Endothelial cell of umbilical vein (primary cell): ENCODE data around the gene ZNF775. TPM values are rescaled to one million over a fixed set of nuclear protein-coding genes. Genes with fewer than 3 reads are reported as not detected.

ENCODE experiments used
- BruUV-seq: library from RNA; stranded (reverse); fragments of 400-500 nt; replicated peaks from 2 replicates; lab custom pipeline; 2021; lab: Mats Ljungman, UMichigan
- CTCF ChIA-PET: fragments of 300-600, 350-600 bp; sonication (Branson Sonifier 250); formaldehyde crosslinking; loops from one replicate; lab custom pipeline; 2021; ENCODE audit warnings: antibody characterized with exemption, inconsistent platforms; lab: Charles Lee
- POLR2A ChIA-PET: fragments of 300-600, 350-600 bp; sonication (Branson Sonifier 250); formaldehyde crosslinking; loops from one replicate; lab custom pipeline; 2021; ENCODE audit warnings: antibody characterized with exemption, inconsistent platforms; lab: Charles Lee
- DNase-seq: peaks from one replicate; pipeline ENCODE4 v3.0.0-alpha.2; 2011; ENCODE audit warnings: low read depth, low spot score
- FAIRE-seq: peaks from 2 replicates; lab custom pipeline; 2011; peaks lifted over from hg19 to GRCh38; lab: Jason Lieb, UNC
- H2AFZ ChIP-seq: 2 replicates; pipeline ENCODE4 v1.6.0; 2012; ENCODE audit warnings: low read depth, low read length, control low read depth, inconsistent platforms
- H3K27ac ChIP-seq: 2 replicates; pipeline ENCODE4 v1.5.1; 2011; ENCODE audit warnings: low read depth, mild to moderate bottlenecking, control low read depth, low read length, moderate library complexity; ENCODE audit not compliant: insufficient read depth
- H3K27me3 ChIP-seq, 2 experiments: 2 replicates each; pipeline versions ENCODE4 v1.6.0 to v1.6.1; 2011; ENCODE audit warnings: low read length in 2 of 2, mixed read lengths in 1 of 2; ENCODE audit not compliant: control insufficient read depth in 2 of 2, insufficient read depth in 2 of 2
- H3K36me3 ChIP-seq, 2 experiments: 2 replicates in 1 of 2; 3 replicates in 1 of 2; pipeline ENCODE4 v1.5.1; 2011; ENCODE audit warnings: low read length in 2 of 2, mild to moderate bottlenecking in 1 of 2, moderate library complexity in 1 of 2; ENCODE audit not compliant: control insufficient read depth in 2 of 2, insufficient read depth in 2 of 2; ENCODE audit errors: extremely low read depth in 1 of 2
- H3K4me1 ChIP-seq: 3 replicates; pipeline ENCODE4 v1.5.1; 2011; ENCODE audit warnings: mild to moderate bottlenecking, low read length; ENCODE audit not compliant: control insufficient read depth, insufficient read depth; ENCODE audit errors: extremely low read depth
- H3K4me2 ChIP-seq: 2 replicates; pipeline ENCODE4 v1.6.1; 2011; ENCODE audit warnings: low read length, control low read depth, mixed read lengths; ENCODE audit not compliant: insufficient read depth
- H3K4me3 ChIP-seq, 3 experiments: fragments of 200-600 bp in 1 of 3; sonication (generic), shearing (Covaris generic) in 1 of 3; replicated peaks in 1 of 3; 2 replicates each; pipeline ENCODE4 v1.5.1; 2011 to 2016; ENCODE audit warnings: control low read depth in 3 of 3, low read length in 3 of 3, mild to moderate bottlenecking in 2 of 3, inconsistent platforms in 1 of 3, low read depth in 1 of 3, moderate library complexity in 1 of 3; ENCODE audit not compliant: insufficient read depth in 1 of 3
- H3K79me2 ChIP-seq: 2 replicates; pipeline ENCODE4 v1.6.0; 2012; ENCODE audit warnings: low read length, inconsistent platforms; ENCODE audit not compliant: control insufficient read depth, insufficient read depth
- H3K9ac ChIP-seq: replicated peaks from 2 replicates; pipeline ENCODE3; 2011; ENCODE audit warnings: low read length, control low read depth; ENCODE audit not compliant: insufficient read depth; ENCODE audit errors: extremely low read depth
- H3K9me1 ChIP-seq: replicated peaks from 3 replicates; pipeline ENCODE4 v1.6.0; 2011; ENCODE audit warnings: mild to moderate bottlenecking, low read length; ENCODE audit not compliant: control insufficient read depth, insufficient read depth; ENCODE audit errors: extremely low read depth
- H3K9me3 ChIP-seq: replicated peaks from 2 replicates; pipeline ENCODE4 v1.5.1; 2012; ENCODE audit warnings: low read length, inconsistent platforms; ENCODE audit not compliant: control insufficient read depth, insufficient read depth
- H4K20me1 ChIP-seq: replicated peaks from 2 replicates; pipeline ENCODE3; 2011; ENCODE audit warnings: mild to moderate bottlenecking, low read length; ENCODE audit not compliant: control insufficient read depth, insufficient read depth; ENCODE audit errors: extremely low read depth
- CTCF ChIP-seq, 2 donors: IDR thresholded peaks; 1 replicate in 1 of 2; 2 replicates in 1 of 2; pipeline ENCODE4 v1.5.1; 2011; ENCODE audit warnings: low read length in 2 of 2, mild to moderate bottlenecking in 2 of 2, moderate library complexity in 2 of 2, control low read depth in 1 of 2, inconsistent platforms in 1 of 2, low read depth in 1 of 2; ENCODE audit not compliant: insufficient read depth in 1 of 2; ENCODE audit errors: extremely low read depth in 1 of 2
- EZH2 ChIP-seq: IDR thresholded peaks from 2 replicates; pipeline ENCODE4 v1.6.1; 2012; ENCODE audit warnings: borderline replicate concordance, low read depth, mild to moderate bottlenecking, moderate library complexity, low read length, inconsistent platforms; ENCODE audit not compliant: severe bottlenecking
- FOS ChIP-seq: IDR thresholded peaks from 2 replicates; pipeline ENCODE4 v1.6.1; 2011; ENCODE audit warnings: mild to moderate bottlenecking, low read length, moderate library complexity, borderline replicate concordance; ENCODE audit not compliant: insufficient read depth
- GATA2 ChIP-seq: IDR thresholded peaks from 2 replicates; pipeline ENCODE4 v1.7.0; 2011; ENCODE audit warnings: low read depth, mild to moderate bottlenecking, moderate library complexity, mixed read lengths, low read length; ENCODE audit not compliant: insufficient read length, insufficient read depth
- JUN ChIP-seq: IDR thresholded peaks from 2 replicates; pipeline ENCODE4 v1.6.1; 2011; ENCODE audit warnings: borderline replicate concordance, low read depth; ENCODE audit not compliant: insufficient read length, insufficient read depth
- MAX ChIP-seq: IDR thresholded peaks from 2 replicates; pipeline ENCODE4 v1.6.1; 2011; ENCODE audit not compliant: insufficient read depth, insufficient read length
- MYC ChIP-seq: IDR thresholded peaks from one replicate; pipeline ENCODE4 v1.6.1; 2011; ENCODE audit warnings: mild to moderate bottlenecking, low read depth, low read length
- POLR2A ChIP-seq: IDR thresholded peaks from 2 replicates; pipeline ENCODE4 v1.6.1; 2012; ENCODE audit warnings: low read depth, mild to moderate bottlenecking, control low read depth, low read length
- POLR2AphosphoS5 ChIP-seq: IDR thresholded peaks from 2 replicates; pipeline ENCODE4 v1.6.1; 2012; ENCODE audit warnings: low read depth, mild to moderate bottlenecking, control low read depth, low read length, moderate library complexity; ENCODE audit not compliant: insufficient read depth
- dilution Hi-C: fragments of 300-500 bp; cut with MboI; formaldehyde crosslinking; loops from one replicate; pipeline ENCODE4 v1.15.0; 2019; ENCODE audit warnings: low sequenced_read_pairs; ENCODE audit not compliant: extremely low pct_ligation_motif_present
- intact Hi-C: fragments of 100-400 bp; cut with micrococcal nuclease; formaldehyde crosslinking; loops from one replicate; pipeline ENCODE4 v1.10.0; 2022
- polyA plus RNA-seq, 4 experiments: library from polyadenylated mRNA; depleted of rRNA in 3 of 4; stranded (reverse) in 3 of 4; unstranded in 1 of 4; fragments of >200 nt; gene quantifications; 2 replicates each; pipeline versions ENCODE4 v1.2.1 to v1.2.3, GENCODE V29; 2011 to 2012; ENCODE audit warnings: missing spikeins in 1 of 4
- total RNA-seq: library from RNA; stranded (reverse); gene quantifications from 2 replicates; pipeline ENCODE4 v1.2.3, GENCODE V29; 2021

ZNF775 gene
- total and polyA plus RNA-seq, 2 donors (not counting 3 experiments of a cell fraction or from before 2014, with no cell fraction given), result 5.8 to 8.3 TPM

- no peaks in the 10 kb centered on the region for H3K27me3 ChIP-seq
- no peaks in the 10 kb centered on the region for H3K9me3 ChIP-seq
- dilution Hi-C loops (no loop called here), intact Hi-C loops (no loop called here)
- no peak for DNase-seq
- no peak overlapping the region for H3K4me3 ChIP-seq
- ChIA-PET POLR2A (no interaction called here), CTCF (no interaction called here)
- H3K9me1 ChIP-seq, result no peaks in the 10 kb centered on the region
- BruUV-seq, result no TSS peak
- no peaks in the 10 kb centered on the region for H4K20me1 ChIP-seq
- TF ChIP-seq MAX (no peak), JUN (no peak), EZH2 (no peak), FOS (no peak), POLR2A (no peak), MYC (no peak), GATA2 (no peak), CTCF (IDR thresholded peaks at IDR 0.05; ENCODE audit: extremely low read depth in 1 of 2, insufficient read depth in 1 of 2, low read depth in 1 of 2, low read length in 2 of 2) (no peak), POLR2AphosphoS5 (no peak)
- no peak overlapping the region for H3K9ac ChIP-seq
- no peak overlapping the region for H2AFZ ChIP-seq
- peaks cover 0 to 17% of the 10 kb centered on the region in 2 experiments for H3K36me3 ChIP-seq
- H3K79me2 ChIP-seq, result no peaks in the 10 kb centered on the region
- no peak overlapping the region for H3K27ac ChIP-seq
- no peaks in the 10 kb centered on the region for H3K4me1 ChIP-seq
- no peak overlapping the region for H3K4me2 ChIP-seq
- no peak for FAIRE-seq
Observed at GRCh38 chr7:150396426-150396825, 17.3 kb downstream of the ZNF775 start.
